GM19452 (cell line): ENCODE data around the gene IGF2R.
A peak's percentile ranks its signal among the peaks of the same experiment; 100 is the strongest.
"Not testable (repeated sequence)": the region's sequence is repeated elsewhere in the genome, so short reads cannot be mapped to it uniquely, and the experiment has no call there.

Experiments
- ATAC-seq: cut with Tn5 transposase; IDR thresholded peaks from one replicate; pipeline ENCODE4 v1.9.1; 2021; ENCODE audit not compliant: unreplicated experiment

The IGF2R gene

GRCh38 chr6:159968295-159969203, at the start of gene IGF2R:
Gene IGF2R, plus strand, starts transcription at chr6:159969082. Its CDS starts 165 bp downstream, at chr6:159969247.
- ATAC-seq, result peak; percentile 86

GRCh38 chr6:159919800-159920199, 49.1 kb upstream of the IGF2R start:
- ATAC-seq, result no peak

GRCh38 chr6:159924150-159924549, 44.7 kb upstream of the IGF2R start:
- not testable (repeated sequence) for ATAC-seq

- ATAC-seq, result no peak
Observed at GRCh38 chr6:159926542-159927203, 42.2 kb upstream of the IGF2R start.

GRCh38 chr6:159929819-159930218, 39.1 kb upstream of the IGF2R start:
- peak; percentile 32 for ATAC-seq

- ATAC-seq, result peak; percentile 92
Observed at GRCh38 chr6:159931112-159931511, 37.8 kb upstream of the IGF2R start.

- ATAC-seq, result peak; percentile 10
Observed at GRCh38 chr6:159931846-159932245, 37.0 kb upstream of the IGF2R start.

- ATAC-seq, result no peak
Observed at GRCh38 chr6:159933077-159933476, 35.8 kb upstream of the IGF2R start.

- no peak for ATAC-seq
Observed at GRCh38 chr6:159934181-159934580, 34.7 kb upstream of the IGF2R start.

- ATAC-seq, result no peak
Observed at GRCh38 chr6:159935065-159935464, 33.8 kb upstream of the IGF2R start.

GRCh38 chr6:159935633-159936032, 33.2 kb upstream of the IGF2R start:
- no peak for ATAC-seq

- ATAC-seq, result no peak
Observed at GRCh38 chr6:159939591-159940016, 29.3 kb upstream of the IGF2R start.

- ATAC-seq, result peak; percentile 95
Observed at GRCh38 chr6:159941286-159942113, 27.4 kb upstream of the IGF2R start.

- no peak for ATAC-seq
Observed at GRCh38 chr6:159943101-159943632, 25.7 kb upstream of the IGF2R start.

- ATAC-seq, result no peak
Observed at GRCh38 chr6:159943968-159944598, 24.8 kb upstream of the IGF2R start.

- no peak for ATAC-seq
Observed at GRCh38 chr6:159945801-159946392, 23.0 kb upstream of the IGF2R start.

- no peak for ATAC-seq
Observed at GRCh38 chr6:159946912-159947311, 22.0 kb upstream of the IGF2R start.

GRCh38 chr6:159948199-159948598, 20.7 kb upstream of the IGF2R start:
- no peak for ATAC-seq

GRCh38 chr6:159951772-159952171, 17.1 kb upstream of the IGF2R start:
- ATAC-seq, result no peak
